Natural killer cell treated with Interleukin-12 subunit alpha and Interleukin-12 subunit beta and Interleukin-15 and Interleukin-18, amount 100 ng/mL, for 72 hours (primary cell): ENCODE measurements around the gene OAF. TPM values are rescaled to one million over a fixed set of nuclear protein-coding genes. Genes with fewer than 3 reads are reported as not detected.

Source experiments
- ATAC-seq, 2 donors: fragments of 150-1000 bp; cut with Tn5 transposase in 1 of 2; sonication (Bioruptor Pico), chemical (Tn5 transposase) in 1 of 2; 2 replicates each; pipeline ENCODE4 v1.10.0; 2021
- DNase-seq: peaks from one replicate; pipeline ENCODE4 v3.0.0; 2022; ENCODE audit warnings: low spot score
- H3K27ac Mint-ChIP-seq, 2 donors: 1 replicate in 1 of 2; 2 replicates in 1 of 2; pipeline ENCODE4 v1.8.0; 2022; ENCODE audit warnings: mixed read lengths in 2 of 2, mild to moderate bottlenecking in 1 of 2, moderate library complexity in 1 of 2
- H3K27me3 Mint-ChIP-seq, 2 donors: 1 replicate in 1 of 2; 2 replicates in 1 of 2; pipeline ENCODE4 v1.8.0; 2022; ENCODE audit warnings: mixed read lengths in 2 of 2
- H3K36me3 Mint-ChIP-seq: one replicate; pipeline ENCODE4 v1.8.0; 2022; ENCODE audit warnings: mixed read lengths
- H3K4me1 Mint-ChIP-seq, 2 donors: 1 replicate in 1 of 2; 2 replicates in 1 of 2; pipeline ENCODE4 v1.8.0; 2022; ENCODE audit warnings: low read depth in 2 of 2, mixed read lengths in 2 of 2, mild to moderate bottlenecking in 1 of 2
- H3K4me3 Mint-ChIP-seq: one replicate; pipeline ENCODE4 v1.8.0; 2022; ENCODE audit warnings: mixed read lengths
- H3K9me3 Mint-ChIP-seq: 2 replicates; pipeline ENCODE4 v1.8.0; 2022; ENCODE audit warnings: mixed read lengths
- total RNA-seq, 2 donors: library from RNA; stranded (reverse); gene quantifications; one replicate each; pipeline ENCODE4 v1.2.3, GENCODE V29; 2022

OAF gene
- total RNA-seq, 2 donors from 2014 or later: 1.1 to 1.9 TPM

DNA sequence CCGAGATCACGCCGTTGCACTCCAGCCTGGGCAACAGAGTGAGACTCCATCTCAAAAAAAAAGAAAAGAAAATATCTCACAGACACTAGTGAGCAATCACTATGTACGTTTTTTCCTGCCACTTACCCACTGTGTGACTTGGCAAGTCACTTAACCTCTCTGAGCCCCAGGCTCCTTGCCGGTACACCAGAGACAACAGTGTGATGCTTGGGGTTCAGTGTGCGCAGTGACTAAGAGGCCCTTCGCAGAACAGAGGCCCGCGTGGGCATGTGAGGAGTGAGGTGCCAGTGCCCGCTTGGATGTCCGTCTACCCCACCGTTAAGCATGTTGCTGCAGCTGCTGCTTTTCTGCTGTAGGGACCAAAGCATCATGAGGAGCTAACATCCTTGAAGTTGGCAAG, 6.7 kb downstream of the OAF start:
- Mint-ChIP-seq H3K4me1 (no peaks in the 10 kb centered on the region), H3K27ac (no peak overlapping the region), H3K36me3 (no peaks in the 10 kb centered on the region), H3K4me3 (no peak overlapping the region), H3K9me3 (no peaks in the 10 kb centered on the region), H3K27me3 (no peaks in the 10 kb centered on the region)
- ATAC-seq (no peak), DNase-seq (no peak)

DNA sequence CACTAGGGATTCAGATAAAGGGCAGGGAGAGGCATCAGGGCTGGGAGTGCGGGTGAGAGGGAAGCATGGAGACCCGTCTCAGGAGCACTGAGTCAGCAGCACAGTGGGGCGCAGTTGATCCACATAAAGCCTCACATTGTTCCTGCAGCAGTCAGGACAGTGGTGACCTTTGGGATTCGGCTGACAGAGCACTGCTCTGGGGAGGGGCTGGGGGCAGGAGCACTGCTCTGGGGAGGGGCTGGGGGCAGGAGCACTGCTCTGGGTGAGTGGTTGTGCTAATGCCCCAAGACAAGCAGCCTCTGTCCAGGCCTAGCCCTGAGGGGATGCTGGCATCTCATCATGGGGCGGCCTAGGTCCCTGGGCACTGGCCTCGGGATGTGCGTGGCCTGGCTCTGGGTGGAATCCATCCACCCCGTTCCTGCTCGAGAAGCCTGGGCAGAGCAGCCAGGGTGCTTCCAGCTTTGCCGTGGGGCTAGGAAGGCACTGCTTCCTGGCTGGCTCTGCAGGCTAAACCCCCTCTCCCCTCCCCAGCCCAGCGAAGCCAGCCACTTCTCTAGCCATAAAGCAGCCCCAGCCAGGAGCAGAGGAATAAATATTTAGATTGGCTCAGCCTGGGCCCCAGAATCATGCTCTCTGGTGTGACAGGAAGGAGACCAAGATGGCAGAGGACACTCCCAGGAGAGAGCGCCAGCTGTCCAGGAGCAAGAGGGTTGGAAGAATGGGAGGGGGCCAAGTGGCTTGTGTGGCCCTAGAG, 7.3 kb downstream of the OAF start:
- Mint-ChIP-seq H3K4me1 (no peaks in the 10 kb centered on the region), H3K27ac (no peak overlapping the region), H3K9me3 (no peaks in the 10 kb centered on the region)

DNA sequence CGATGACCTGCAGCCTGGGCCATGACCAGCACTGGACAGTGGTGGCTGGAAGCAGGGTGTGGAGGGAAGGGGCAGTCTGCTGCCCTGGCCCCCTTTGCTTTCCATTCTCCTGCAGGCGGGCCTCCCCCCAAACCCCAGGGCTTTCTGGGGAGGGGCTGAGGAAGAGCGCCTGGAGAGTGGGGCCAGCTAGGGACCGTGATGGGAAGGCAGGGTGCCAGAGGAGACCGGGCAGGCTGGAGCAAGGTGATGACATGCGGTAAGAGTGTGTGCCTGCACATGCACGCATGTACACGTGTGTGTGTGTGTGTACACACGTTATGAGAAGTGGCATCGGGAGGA, 7.8 kb downstream of the OAF start:
- Mint-ChIP-seq H3K27ac (no peak overlapping the region), H3K27me3 (peaks cover 0 to 2% of the 10 kb centered on the region in 2 donors), H3K36me3 (no peaks in the 10 kb centered on the region), H3K9me3 (no peaks in the 10 kb centered on the region), H3K4me1 (peaks cover 0 to under 1% of the 10 kb centered on the region in 2 donors), H3K4me3 (no peak overlapping the region)
- DNase-seq (no peak), ATAC-seq (no peak)

More for the DNA sequence above, 7.3 kb downstream of the OAF start:
- no peak overlapping the region for H3K4me3 Mint-ChIP-seq
- H3K36me3 Mint-ChIP-seq: no peaks in the 10 kb centered on the region
- DNase-seq (no peak), ATAC-seq (no peak)
- H3K27me3 Mint-ChIP-seq: no peaks in the 10 kb centered on the region

DNA sequence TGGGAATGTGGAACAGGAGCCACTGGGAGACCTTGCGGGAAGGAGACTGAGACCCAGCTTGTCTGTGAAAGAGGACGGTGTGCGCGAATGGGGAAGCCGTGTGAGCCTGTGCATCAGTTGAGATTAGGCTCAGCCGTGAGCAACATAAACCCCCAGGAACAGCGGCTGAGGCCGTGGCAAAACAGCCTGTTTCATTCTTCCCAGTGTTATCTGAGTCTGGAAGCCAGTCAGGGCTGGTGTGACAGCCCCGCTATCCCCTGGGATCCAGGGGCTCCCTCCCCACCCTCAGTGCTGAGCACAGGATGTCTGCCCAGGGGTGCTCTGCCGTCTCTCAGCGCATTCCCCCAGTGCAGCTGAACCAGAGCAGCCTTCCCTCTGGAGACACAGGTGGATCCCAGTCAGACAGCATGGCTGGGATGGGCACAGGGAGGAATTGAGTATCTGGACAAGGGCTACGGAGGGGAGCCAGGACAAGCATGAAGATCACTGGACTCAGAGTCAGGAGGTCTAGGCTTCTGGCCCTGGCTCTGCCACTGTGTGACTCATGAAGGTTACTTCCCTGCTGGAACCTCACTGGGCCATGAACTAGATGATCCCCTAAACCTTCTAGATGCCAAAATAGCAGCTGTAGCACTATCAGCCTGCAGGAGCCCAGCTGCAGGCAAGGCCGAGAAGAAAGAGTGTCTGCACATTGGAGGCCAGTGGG, 8.6 kb downstream of the OAF start:
- Mint-ChIP-seq H3K4me3 (no peak overlapping the region), H3K4me1 (peaks cover 0 to 4% of the 10 kb centered on the region in 2 donors), H3K27me3 (peaks cover 0 to 3% of the 10 kb centered on the region in 2 donors), H3K36me3 (no peaks in the 10 kb centered on the region), H3K27ac (no peak overlapping the region), H3K9me3 (no peaks in the 10 kb centered on the region)
- no peak for DNase-seq
- ATAC-seq: no peak

DNA sequence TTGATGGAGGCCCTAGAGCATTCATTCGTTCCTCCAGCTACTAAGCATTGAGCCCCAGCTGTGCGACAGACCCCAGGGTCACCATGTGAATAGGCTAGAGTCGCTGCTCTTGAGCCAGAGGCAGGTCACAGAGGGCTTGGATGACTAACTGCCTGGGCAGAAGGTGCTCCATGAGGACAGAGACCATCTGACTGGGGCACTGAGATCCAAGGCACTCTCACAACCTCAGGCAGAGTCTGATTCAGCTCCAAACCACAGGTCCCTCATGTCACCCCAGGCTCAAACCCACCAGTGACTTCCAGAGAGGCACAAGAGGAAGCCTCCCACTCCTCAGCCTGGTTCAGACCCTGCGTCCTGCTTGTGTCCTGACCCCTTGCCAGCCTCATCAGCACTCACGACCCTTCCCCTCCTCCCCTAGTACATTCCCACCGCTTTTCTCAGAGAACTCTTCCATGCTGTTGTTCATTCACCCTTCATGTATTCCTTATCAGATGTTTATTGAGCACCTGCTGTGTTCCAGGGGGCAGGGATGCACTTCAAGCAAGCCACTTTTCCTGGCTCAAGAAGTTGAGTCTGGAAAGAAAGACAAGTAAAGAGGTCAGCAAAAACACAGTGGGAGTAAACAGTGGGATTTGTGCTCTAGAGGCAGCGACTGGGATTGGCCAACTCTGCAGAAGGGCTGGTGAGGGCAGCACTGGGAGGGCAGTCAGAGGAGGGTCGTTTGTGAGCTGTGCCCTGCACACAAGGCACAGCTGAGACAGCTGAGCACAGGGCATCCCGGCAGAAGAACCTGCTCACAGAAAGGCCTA, 9.3 kb downstream of the OAF start:
- no peaks in the 10 kb centered on the region for H3K9me3 Mint-ChIP-seq
- H3K36me3 Mint-ChIP-seq: no peaks in the 10 kb centered on the region
- peaks cover 0 to 10% of the 10 kb centered on the region in 2 donors for H3K4me1 Mint-ChIP-seq
- ATAC-seq (peak in 1 of 2 donors; percentile 14), DNase-seq (no peak)
- no peak overlapping the region for H3K27ac Mint-ChIP-seq
- peaks cover 0 to 5% of the 10 kb centered on the region in 2 donors for H3K27me3 Mint-ChIP-seq
- no peak overlapping the region for H3K4me3 Mint-ChIP-seq

DNA sequence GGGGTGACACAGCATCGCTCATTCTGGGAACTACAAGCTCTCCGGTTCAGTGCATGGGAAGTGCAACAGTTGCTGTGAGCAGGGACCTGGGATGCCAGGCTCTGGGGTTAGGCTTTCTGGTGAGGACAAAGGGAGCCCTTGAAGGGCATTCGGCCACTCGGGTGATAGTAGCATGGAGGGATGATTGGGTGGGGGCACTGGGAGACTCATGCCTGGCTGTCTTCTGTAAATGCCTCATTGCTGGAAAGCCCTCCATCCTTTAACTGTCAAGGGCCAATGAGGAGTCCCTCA, 9.9 kb downstream of the OAF start:
- Mint-ChIP-seq H3K36me3 (no peaks in the 10 kb centered on the region), H3K4me1 (peaks cover 0 to 11% of the 10 kb centered on the region in 2 donors), H3K27me3 (peaks cover 0 to 5% of the 10 kb centered on the region in 2 donors), H3K9me3 (no peaks in the 10 kb centered on the region), H3K4me3 (no peak overlapping the region), H3K27ac (no peak overlapping the region)
- ATAC-seq (no peak), DNase-seq (no peak)

DNA sequence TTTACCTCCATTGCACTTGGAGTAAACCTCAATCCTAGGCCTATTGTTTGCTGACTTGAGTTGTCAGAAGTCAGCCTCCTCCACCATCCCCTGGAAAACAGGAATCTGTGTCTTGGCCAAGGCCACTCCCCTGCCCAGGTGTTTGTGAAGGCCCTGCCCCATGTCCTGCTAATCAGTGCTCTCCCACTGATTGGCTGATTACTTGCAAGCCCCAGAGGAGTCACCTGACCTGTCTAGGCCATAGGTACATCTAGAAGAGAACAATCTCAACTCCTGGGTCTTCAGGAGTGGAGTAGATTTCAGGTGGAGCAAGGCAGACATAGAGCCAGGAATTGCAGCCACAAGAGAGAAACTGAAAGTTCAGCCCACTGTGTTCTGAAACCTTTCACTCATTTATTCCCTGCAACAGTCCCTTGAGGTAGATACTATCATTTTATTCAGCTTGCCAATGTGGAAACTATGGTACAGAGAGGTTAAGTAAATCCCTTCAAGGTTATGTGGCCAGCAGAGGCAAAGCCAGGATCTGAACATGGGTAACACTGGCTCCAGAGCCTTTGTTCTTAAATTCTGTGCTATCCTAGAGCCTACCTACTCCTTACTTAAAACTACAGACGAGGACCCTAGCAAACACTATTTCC, 10.4 kb downstream of the OAF start:
- no peak for ATAC-seq

DNA sequence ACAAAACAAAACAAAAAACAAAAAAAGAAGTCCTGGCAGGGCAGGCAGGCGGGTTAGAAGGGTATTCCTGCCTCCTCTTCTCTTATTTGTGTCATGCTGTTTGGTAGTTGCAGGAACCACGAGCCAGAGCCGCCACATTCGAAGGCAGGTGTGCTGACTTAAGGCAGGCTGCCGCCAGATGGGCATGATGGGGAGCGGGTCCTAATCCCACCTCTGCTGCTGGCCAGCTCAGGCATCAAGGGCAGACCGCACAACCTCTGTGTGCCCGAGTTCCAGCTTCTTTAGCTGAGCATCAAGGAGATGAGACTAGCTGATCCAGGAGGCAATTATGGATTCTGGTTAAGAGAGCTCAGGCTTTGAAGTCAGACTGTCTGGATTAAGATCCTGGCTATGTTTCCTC, 12.1 kb downstream of the OAF start:
- ATAC-seq (no peak), DNase-seq (no peak)
- Mint-ChIP-seq H3K9me3 (no peaks in the 10 kb centered on the region), H3K4me3 (no peak overlapping the region), H3K4me1 (peaks cover 0 to 11% of the 10 kb centered on the region in 2 donors), H3K27me3 (peaks cover 0 to 8% of the 10 kb centered on the region in 2 donors), H3K27ac (no peak overlapping the region), H3K36me3 (no peaks in the 10 kb centered on the region)

More for the DNA sequence above, 10.4 kb downstream of the OAF start:
- H3K4me3 Mint-ChIP-seq: no peak overlapping the region
- H3K27ac Mint-ChIP-seq: no peak overlapping the region
- H3K27me3 Mint-ChIP-seq: peaks cover 0 to 8% of the 10 kb centered on the region in 2 donors
- DNase-seq: no peak
- H3K36me3 Mint-ChIP-seq: no peaks in the 10 kb centered on the region
- H3K9me3 Mint-ChIP-seq: no peaks in the 10 kb centered on the region
- H3K4me1 Mint-ChIP-seq: peaks cover 0 to 11% of the 10 kb centered on the region in 2 donors

DNA sequence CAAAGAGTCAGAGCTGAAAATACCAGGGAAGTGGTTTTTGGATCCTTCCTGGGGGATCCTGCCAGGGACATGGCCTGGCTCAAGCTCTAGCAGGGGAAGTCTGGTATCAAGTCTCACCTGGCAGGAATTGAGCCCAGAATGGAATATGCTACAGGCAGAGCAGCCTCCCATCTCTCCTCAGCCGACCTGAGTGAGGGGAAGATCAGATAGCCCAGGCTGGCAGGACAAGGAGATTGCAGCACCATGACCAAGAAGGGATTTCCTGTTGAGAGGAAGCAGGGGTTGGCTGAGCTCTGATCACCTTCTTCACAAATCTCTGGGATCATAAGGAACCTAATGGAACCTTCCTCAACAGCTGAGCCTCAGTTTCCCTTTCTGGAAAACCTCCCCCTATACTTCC, 13.0 kb downstream of the OAF start:
- ATAC-seq: no peak
- Mint-ChIP-seq H3K36me3 (no peaks in the 10 kb centered on the region), H3K27ac (no peak overlapping the region)

DNA sequence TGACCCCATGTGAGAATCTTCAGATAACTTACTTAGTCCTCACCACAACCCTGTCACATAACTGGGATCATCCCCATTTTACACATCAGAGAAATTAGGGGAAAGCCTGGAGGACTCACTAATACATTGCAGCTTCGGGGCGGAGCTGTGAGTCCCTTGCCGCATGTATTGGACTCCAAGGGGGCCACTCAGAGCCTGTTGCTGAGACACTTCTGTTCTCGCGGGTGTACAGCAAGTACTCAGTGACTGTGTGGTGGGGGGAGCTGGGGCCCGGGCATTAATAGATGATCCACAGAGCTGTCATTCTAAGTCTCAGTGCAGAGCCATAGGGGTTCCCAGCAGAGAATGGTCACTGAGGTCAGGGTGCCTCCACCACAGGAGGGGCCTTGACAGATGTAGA, 13.5 kb downstream of the OAF start:
- DNase-seq (no peak), ATAC-seq (no peak)
- Mint-ChIP-seq H3K27me3 (peaks cover 0 to 8% of the 10 kb centered on the region in 2 donors), H3K36me3 (no peaks in the 10 kb centered on the region), H3K9me3 (no peaks in the 10 kb centered on the region), H3K4me1 (peaks cover 0 to 11% of the 10 kb centered on the region in 2 donors), H3K27ac (peak overlapping the region in 1 of 2 donors; percentile 43), H3K4me3 (no peak overlapping the region)

More for the DNA sequence above, 13.0 kb downstream of the OAF start:
- Mint-ChIP-seq H3K4me3 (no peak overlapping the region), H3K27me3 (peaks cover 0 to 8% of the 10 kb centered on the region in 2 donors), H3K4me1 (peaks cover 0 to 11% of the 10 kb centered on the region in 2 donors), H3K9me3 (no peaks in the 10 kb centered on the region)
- DNase-seq: no peak

DNA sequence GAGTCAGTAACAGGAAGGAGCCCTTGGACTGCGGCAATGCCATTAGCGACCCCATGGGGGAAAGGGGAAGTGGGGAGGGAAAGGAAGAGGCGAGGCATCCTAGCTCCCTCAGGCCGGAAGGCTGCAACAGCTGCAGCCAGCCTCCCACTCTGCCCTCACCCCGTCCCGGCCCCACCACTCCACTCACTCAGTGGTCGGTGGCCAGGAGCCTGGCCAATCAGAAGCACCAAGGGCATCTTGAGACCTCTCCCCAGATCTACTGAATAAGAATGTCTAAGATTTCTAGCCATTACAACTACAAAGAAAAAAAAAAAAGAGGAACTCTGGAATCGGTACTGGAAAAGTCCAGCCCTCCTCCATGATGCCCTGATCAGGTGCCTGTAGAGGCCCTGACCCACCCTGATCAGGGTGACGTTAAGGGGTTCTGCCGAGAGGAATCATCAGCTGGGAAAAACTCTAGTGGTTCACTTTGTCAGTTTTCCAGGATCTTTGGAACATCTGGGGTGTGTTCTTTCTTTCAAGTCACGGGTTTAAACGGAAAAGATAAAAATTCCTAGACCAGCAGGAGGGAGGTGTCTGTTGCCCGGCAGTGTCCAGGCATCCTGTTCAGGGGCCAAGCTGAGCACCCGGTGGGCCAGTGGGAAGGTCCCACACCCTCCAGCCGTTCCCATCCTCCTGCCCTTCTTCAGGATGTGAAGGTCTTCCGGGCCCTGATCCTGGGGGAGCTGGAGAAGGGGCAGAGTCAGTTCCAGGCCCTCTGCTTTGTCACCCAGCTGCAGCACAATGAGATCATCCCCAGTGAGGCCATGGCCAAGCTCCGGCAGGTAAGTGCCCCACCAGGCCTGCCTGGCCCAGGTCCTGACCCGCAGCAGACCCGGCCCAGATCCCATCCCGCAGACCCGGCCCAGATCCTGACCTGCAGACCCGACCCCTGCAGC, 14.4 kb downstream of the OAF start:
- peaks cover 0 to 11% of the 10 kb centered on the region in 2 donors for H3K4me1 Mint-ChIP-seq
- no peaks in the 10 kb centered on the region for H3K36me3 Mint-ChIP-seq
- DNase-seq (no peak), ATAC-seq (peak in 1 of 2 donors; percentile 20)
- peak overlapping the region in 1 of 2 donors; percentile 43 for H3K27ac Mint-ChIP-seq
- H3K27me3 Mint-ChIP-seq: peaks cover 0 to 8% of the 10 kb centered on the region in 2 donors
- no peak overlapping the region for H3K4me3 Mint-ChIP-seq
- no peaks in the 10 kb centered on the region for H3K9me3 Mint-ChIP-seq

DNA sequence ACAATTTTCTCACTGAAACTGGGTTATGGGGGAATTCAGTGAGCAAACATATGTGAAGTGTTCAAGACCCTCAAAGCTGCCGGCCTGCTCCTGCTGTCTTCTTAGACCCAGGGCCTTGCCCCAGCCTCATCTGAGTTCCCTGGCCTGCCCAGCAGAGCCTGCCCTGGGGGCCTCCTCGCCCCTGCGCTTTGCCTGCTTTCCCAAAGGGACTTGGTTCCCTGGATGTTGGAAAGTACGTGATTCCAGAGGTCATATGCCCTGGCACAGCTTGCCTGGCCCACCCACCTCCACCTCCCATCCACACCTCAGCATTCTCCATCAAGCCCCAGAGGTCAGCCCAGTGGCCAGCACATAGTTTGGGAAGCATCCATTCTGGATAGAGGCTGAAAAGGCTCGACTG, 15.4 kb downstream of the OAF start:
- Mint-ChIP-seq H3K4me3 (no peak overlapping the region), H3K27me3 (peaks cover 0 to 11% of the 10 kb centered on the region in 2 donors), H3K36me3 (no peaks in the 10 kb centered on the region), H3K27ac (no peak overlapping the region), H3K9me3 (no peaks in the 10 kb centered on the region), H3K4me1 (peaks cover 0 to 11% of the 10 kb centered on the region in 2 donors)
- ATAC-seq: no peak
- no peak for DNase-seq

DNA sequence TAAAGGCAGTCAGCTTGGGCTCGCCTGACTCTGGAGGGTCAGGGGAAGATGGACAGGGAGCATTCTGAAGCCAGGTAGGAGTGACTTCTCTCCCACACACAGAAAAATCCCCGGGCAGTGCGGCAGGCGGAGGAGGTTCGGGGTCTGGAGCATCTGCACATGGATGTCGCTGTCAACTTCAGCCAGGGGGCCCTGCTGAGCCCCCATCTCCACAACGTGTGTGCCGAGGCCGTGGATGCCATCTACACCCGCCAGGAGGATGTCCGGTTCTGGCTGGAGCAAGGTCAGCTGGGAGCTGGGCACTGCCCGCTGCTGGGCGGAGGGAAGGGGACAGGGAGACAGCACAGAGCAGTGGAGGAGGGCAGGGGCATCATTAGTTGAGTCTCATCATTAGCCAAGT, 15.9 kb downstream of the OAF start:
- H3K9me3 Mint-ChIP-seq: no peaks in the 10 kb centered on the region
- no peak for ATAC-seq
- peaks cover 0 to 11% of the 10 kb centered on the region in 2 donors for H3K27me3 Mint-ChIP-seq
- H3K27ac Mint-ChIP-seq: no peak overlapping the region
- H3K4me3 Mint-ChIP-seq: no peak overlapping the region
- H3K36me3 Mint-ChIP-seq: no peaks in the 10 kb centered on the region
- H3K4me1 Mint-ChIP-seq: peaks cover 0 to 11% of the 10 kb centered on the region in 2 donors
- no peak for DNase-seq
